Brain pericyte (primary cell): ENCODE measurements around the gene SULT1C2.
A peak's percentile ranks its signal among the peaks of the same experiment; 100 is the strongest.

Source experiments
- DNase-seq: peaks from one replicate; pipeline ENCODE4 v3.0.0-alpha.2; 2012; ENCODE audit warnings: low read depth, low spot score

Gene SULT1C2

GRCh38 chr2:108293850-108294249 lies 5.2 kb downstream of the SULT1C2 start:
- DNase-seq, result no peak

- peak; percentile 37 for DNase-seq
Observed at GRCh38 chr2:108297436-108298141, 8.9 kb downstream of the SULT1C2 start.

- no peak for DNase-seq
Observed at GRCh38 chr2:108301558-108301957, 12.9 kb downstream of the SULT1C2 start.

- DNase-seq, result no peak
Observed at GRCh38 chr2:108304975-108305374, 16.3 kb downstream of the SULT1C2 start.

GRCh38 chr2:108305901-108306300 lies 17.2 kb downstream of the SULT1C2 start:
- DNase-seq, result no peak

- DNase-seq, result no peak
Observed at GRCh38 chr2:108309903-108310302, 21.2 kb downstream of the SULT1C2 start.

GRCh38 chr2:108314586-108315296 lies 26.0 kb downstream of the SULT1C2 start:
- no peak for DNase-seq

- DNase-seq, result no peak
Observed at GRCh38 chr2:108315444-108315934, 26.8 kb downstream of the SULT1C2 start.

- DNase-seq, result no peak
Observed at GRCh38 chr2:108316033-108316432, 27.3 kb downstream of the SULT1C2 start.

- no peak for DNase-seq
Observed at GRCh38 chr2:108316461-108317258, 28.0 kb downstream of the SULT1C2 start.

GRCh38 chr2:108320326-108320922 lies 31.7 kb downstream of the SULT1C2 start:
- no peak for DNase-seq

- DNase-seq, result no peak
Observed at GRCh38 chr2:108323619-108324018, 34.9 kb downstream of the SULT1C2 start.

GRCh38 chr2:108324531-108325255 lies 36.0 kb downstream of the SULT1C2 start:
- DNase-seq, result no peak

GRCh38 chr2:108325756-108326155 lies 37.1 kb downstream of the SULT1C2 start:
- DNase-seq, result no peak

- DNase-seq, result no peak
Observed at GRCh38 chr2:108329771-108330170, 41.1 kb downstream of the SULT1C2 start.

- DNase-seq, result no peak
Observed at GRCh38 chr2:108330979-108331378, 42.3 kb downstream of the SULT1C2 start.

GRCh38 chr2:108345951-108346350 lies 57.3 kb downstream of the SULT1C2 start:
- DNase-seq, result no peak

- no peak for DNase-seq
Observed at GRCh38 chr2:108346827-108347226, 58.1 kb downstream of the SULT1C2 start.

GRCh38 chr2:108347786-108348185 lies 59.1 kb downstream of the SULT1C2 start:
- no peak for DNase-seq

GRCh38 chr2:108348816-108349570 lies 60.3 kb downstream of the SULT1C2 start:
- DNase-seq, result no peak
